Glutamatergic neuron (in vitro differentiated cells): Measurements from ENCODE around the gene SLC5A1. TPM values are rescaled to one million over a fixed set of nuclear protein-coding genes. Genes with fewer than 3 reads are reported as not detected.
"Not testable (repeated sequence)": the region's sequence is repeated elsewhere in the genome, so short reads cannot be mapped to it uniquely, and the experiment has no call there.

ENCODE experiments used
- DNase-seq: peaks from one replicate; pipeline ENCODE4 v3.0.0; 2022
- H3K27ac Mint-ChIP-seq: one replicate; pipeline ENCODE4 v1.8.0; 2020; ENCODE audit warnings: mild to moderate bottlenecking, mixed read lengths, inconsistent platforms; ENCODE audit not compliant: unreplicated experiment
- H3K27me3 Mint-ChIP-seq: one replicate; pipeline ENCODE4 v1.8.0; 2020; ENCODE audit warnings: mild to moderate bottlenecking, moderate library complexity, mixed read lengths, inconsistent platforms; ENCODE audit not compliant: unreplicated experiment
- H3K36me3 Mint-ChIP-seq: one replicate; pipeline ENCODE4 v1.8.0; 2020; ENCODE audit warnings: mild to moderate bottlenecking, mixed read lengths, inconsistent platforms; ENCODE audit not compliant: unreplicated experiment
- H3K4me1 Mint-ChIP-seq: one replicate; pipeline ENCODE4 v1.8.0; 2020; ENCODE audit warnings: mild to moderate bottlenecking, low read depth, mixed read lengths, inconsistent platforms; ENCODE audit not compliant: unreplicated experiment
- H3K4me3 Mint-ChIP-seq: one replicate; pipeline ENCODE4 v1.8.0; 2020; ENCODE audit warnings: mild to moderate bottlenecking, mixed read lengths, inconsistent platforms; ENCODE audit not compliant: unreplicated experiment
- H3K9me3 Mint-ChIP-seq: one replicate; pipeline ENCODE4 v1.8.0; 2020; ENCODE audit warnings: mild to moderate bottlenecking, moderate library complexity, mixed read lengths, inconsistent platforms; ENCODE audit not compliant: unreplicated experiment
- total RNA-seq: library from RNA; stranded (reverse); fragmentation: NEBNext Ultra II Directional; extraction: Animal tissue kit (Norgen Biotek cat#: 25700); gene quantifications from one replicate; pipeline ENCODE4 v1.2.1, GENCODE V29; 2021; ENCODE audit not compliant: unreplicated experiment
- TF ChIP-seq, protein P1 (sequence below): fragments of 200-600 bp; sonication (generic); IDR thresholded peaks from one replicate; pipeline ENCODE4 v1.5.0; 2021; ENCODE audit not compliant: partially characterized antibody, unreplicated experiment

SLC5A1 gene
- total RNA-seq, 1 donor from 2014 or later = not detected

GRCh38 chr22:32140688-32141087 is 97.6 kb downstream of the SLC5A1 start:
- TF ChIP-seq, protein P1, sequence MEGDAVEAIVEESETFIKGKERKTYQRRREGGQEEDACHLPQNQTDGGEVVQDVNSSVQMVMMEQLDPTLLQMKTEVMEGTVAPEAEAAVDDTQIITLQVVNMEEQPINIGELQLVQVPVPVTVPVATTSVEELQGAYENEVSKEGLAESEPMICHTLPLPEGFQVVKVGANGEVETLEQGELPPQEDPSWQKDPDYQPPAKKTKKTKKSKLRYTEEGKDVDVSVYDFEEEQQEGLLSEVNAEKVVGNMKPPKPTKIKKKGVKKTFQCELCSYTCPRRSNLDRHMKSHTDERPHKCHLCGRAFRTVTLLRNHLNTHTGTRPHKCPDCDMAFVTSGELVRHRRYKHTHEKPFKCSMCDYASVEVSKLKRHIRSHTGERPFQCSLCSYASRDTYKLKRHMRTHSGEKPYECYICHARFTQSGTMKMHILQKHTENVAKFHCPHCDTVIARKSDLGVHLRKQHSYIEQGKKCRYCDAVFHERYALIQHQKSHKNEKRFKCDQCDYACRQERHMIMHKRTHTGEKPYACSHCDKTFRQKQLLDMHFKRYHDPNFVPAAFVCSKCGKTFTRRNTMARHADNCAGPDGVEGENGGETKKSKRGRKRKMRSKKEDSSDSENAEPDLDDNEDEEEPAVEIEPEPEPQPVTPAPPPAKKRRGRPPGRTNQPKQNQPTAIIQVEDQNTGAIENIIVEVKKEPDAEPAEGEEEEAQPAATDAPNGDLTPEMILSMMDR = peak; percentile 60
- H3K36me3 Mint-ChIP-seq, H3K4me1 Mint-ChIP-seq, H3K4me3 Mint-ChIP-seq, H3K27ac Mint-ChIP-seq, DNase-seq, H3K27me3 Mint-ChIP-seq, H3K9me3 Mint-ChIP-seq: not testable (repeated sequence)

DNA sequence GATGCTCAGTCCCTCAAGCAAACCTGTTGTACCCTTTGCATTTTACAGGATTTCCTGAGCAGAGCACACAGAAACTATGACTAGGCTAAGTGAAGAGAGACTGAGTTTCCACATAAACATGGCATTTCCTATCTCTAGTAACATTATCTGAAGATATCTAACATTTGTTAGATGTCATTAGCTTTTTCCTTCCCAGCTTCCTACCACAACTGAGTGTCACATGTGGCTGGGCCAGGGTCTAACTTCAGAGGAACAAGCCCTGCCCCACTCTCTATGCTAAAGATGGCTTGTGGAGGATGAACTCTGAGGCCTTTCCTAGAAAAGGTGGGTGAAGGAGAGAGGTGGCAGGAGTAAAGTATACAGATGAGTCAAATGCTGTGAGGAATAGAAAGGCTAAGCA is 99.5 kb downstream of the SLC5A1 start:
- Mint-ChIP-seq H3K27me3 (peaks cover 4% of the 10 kb centered on the region), H3K9me3 (no peaks in the 10 kb centered on the region), H3K4me1 (no peaks in the 10 kb centered on the region), H3K36me3 (peaks cover 3% of the 10 kb centered on the region), H3K4me3 (no peak overlapping the region), H3K27ac (no peak overlapping the region)
- DNase-seq = no peak
- TF ChIP-seq, protein P1 = no peak

GRCh38 chr22:32144496-32145274 is 101.6 kb downstream of the SLC5A1 start:
- no peak for DNase-seq
- no peaks in the 10 kb centered on the region for H3K9me3 Mint-ChIP-seq
- H3K27me3 Mint-ChIP-seq = peaks cover 4% of the 10 kb centered on the region
- H3K36me3 Mint-ChIP-seq = peaks cover 4% of the 10 kb centered on the region
- H3K4me3 Mint-ChIP-seq = no peak overlapping the region
- no peaks in the 10 kb centered on the region for H3K4me1 Mint-ChIP-seq
- TF ChIP-seq, protein P1 = no peak
- H3K27ac Mint-ChIP-seq = no peak overlapping the region

DNA sequence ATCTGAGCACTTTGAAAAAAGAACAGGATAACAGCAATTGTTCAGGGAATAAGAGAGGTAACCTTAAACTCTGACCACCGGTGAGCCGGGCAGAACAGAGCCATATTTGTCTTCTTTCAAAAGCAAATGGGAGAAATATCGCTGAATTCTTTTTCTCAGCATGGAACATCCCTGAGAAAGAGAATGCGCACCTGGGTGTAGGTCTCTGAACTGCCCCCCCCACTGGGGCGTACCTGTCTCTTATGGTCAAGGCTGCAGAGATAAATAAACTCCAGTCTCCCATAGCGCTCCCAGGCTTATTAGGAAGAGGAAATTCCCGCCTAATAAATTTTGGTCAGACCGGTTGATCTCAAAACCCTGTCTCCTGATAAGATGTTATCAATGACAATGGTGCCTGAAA is 104.1 kb downstream of the SLC5A1 start:
- not testable (repeated sequence) for DNase-seq, H3K27me3 Mint-ChIP-seq, H3K9me3 Mint-ChIP-seq, H3K4me1 Mint-ChIP-seq, H3K27ac Mint-ChIP-seq, H3K36me3 Mint-ChIP-seq, H3K4me3 Mint-ChIP-seq

DNA sequence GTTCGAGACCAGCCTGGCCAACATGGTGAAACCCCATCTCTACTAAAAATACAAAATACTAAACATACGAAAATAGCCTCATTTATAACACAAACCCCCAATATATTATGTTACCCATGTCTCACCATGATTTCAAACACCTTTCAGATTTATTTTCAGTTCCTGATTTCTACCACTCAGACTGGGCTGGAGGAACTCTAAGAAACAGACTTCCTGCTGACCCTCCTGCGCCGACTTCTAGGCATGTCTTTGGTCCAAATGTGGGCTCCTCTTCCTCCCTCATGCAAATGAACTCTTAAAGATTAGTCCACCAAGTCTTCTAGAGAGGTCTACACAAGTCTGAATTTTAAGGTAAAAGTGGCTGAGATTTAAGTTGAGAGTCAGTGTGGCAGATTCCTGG is 105.3 kb downstream of the SLC5A1 start:
- not testable (repeated sequence) for H3K36me3 Mint-ChIP-seq, H3K9me3 Mint-ChIP-seq, H3K4me1 Mint-ChIP-seq, H3K27ac Mint-ChIP-seq, DNase-seq, H3K4me3 Mint-ChIP-seq, H3K27me3 Mint-ChIP-seq

GRCh38 chr22:32150647-32151046 is 107.6 kb downstream of the SLC5A1 start:
- not testable (repeated sequence) for H3K27ac Mint-ChIP-seq, H3K4me3 Mint-ChIP-seq, H3K27me3 Mint-ChIP-seq, DNase-seq, H3K9me3 Mint-ChIP-seq, H3K36me3 Mint-ChIP-seq, H3K4me1 Mint-ChIP-seq

- not testable (repeated sequence) for H3K4me1 Mint-ChIP-seq, H3K27ac Mint-ChIP-seq, H3K4me3 Mint-ChIP-seq, H3K9me3 Mint-ChIP-seq, H3K36me3 Mint-ChIP-seq, DNase-seq, H3K27me3 Mint-ChIP-seq
Observed at GRCh38 chr22:32151641-32152040, 108.6 kb downstream of the SLC5A1 start.

GRCh38 chr22:32154727-32155126 is 111.7 kb downstream of the SLC5A1 start:
- H3K36me3 Mint-ChIP-seq = not testable (repeated sequence)

DNA sequence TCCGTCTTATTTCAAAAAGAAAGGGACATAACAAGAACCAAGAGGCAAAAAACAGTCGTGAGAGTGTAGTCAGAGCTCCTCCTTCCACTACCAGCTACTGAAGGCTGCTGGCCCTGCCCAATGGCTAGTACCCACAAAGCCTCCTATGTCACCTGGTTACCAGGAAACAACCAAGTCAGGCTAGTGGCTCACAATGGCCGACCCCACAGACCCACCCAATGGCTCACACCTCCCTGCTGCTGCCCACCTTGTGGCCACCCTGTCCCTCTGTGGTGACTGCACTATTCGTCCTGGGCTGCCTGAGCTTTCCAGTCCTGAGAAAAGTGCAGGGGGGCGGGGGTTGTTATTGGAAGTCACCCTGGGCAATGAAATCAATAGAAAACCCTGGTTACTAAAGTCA is 114.6 kb downstream of the SLC5A1 start:
- DNase-seq, H3K27ac Mint-ChIP-seq, H3K36me3 Mint-ChIP-seq, H3K4me3 Mint-ChIP-seq, H3K4me1 Mint-ChIP-seq, H3K9me3 Mint-ChIP-seq, H3K27me3 Mint-ChIP-seq: not testable (repeated sequence)

More at GRCh38 chr22:32154727-32155126, 111.7 kb downstream of the SLC5A1 start:
- H3K4me3 Mint-ChIP-seq, H3K27me3 Mint-ChIP-seq, H3K27ac Mint-ChIP-seq, DNase-seq, H3K9me3 Mint-ChIP-seq, H3K4me1 Mint-ChIP-seq: not testable (repeated sequence)
